ENCODE data around the gene ARFRP1.

DNA sequence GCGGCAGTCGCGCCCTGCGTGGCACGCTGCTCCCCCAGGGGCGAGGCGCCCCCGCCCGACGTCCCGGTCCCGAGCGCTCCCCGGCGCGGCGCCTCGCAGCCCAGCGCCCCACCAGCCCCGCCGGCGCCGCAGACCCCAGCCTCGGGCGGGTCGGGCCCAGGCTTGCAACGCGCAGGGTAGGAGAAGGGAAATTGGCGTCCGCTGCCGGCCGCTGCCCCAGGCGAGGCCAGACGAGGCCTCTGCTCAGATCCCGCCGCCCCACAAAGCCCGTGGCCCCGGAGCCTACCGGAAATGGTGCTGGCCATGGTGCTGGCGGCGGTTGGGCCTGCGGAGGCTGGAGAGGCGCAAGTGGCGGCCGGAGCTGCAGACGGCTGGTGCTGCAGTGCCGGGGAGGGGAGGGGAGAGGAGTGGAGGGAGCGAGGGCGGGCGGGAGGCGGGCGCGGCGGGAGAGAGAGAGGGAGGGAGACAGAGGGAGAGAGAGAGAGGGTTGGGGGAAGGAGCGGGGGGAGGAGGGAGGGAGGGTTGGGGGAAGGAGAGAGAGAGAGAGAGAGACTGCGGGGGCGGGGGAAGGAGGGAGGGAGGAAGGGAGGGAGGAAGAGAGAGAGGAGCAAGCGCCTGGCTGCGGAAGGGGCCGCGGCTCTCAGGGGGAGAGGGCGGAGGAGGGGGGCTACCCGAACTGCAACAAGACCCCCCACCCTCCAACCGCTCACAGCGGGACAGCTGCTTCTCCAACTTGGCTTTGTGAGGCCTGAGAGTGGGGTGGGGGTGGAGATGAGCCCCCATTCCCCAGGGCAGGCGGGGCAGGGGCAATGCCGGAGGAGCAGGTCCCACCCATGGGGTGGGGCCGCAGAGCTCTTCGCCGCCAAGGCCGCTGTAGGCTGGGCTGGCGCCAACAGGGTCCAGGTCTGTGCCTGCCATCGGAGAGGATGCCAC lies 54.5 kb downstream of the ARFRP1 start, which contains the start of gene STMN3:
- TF ChIP-seq, protein P1, sequence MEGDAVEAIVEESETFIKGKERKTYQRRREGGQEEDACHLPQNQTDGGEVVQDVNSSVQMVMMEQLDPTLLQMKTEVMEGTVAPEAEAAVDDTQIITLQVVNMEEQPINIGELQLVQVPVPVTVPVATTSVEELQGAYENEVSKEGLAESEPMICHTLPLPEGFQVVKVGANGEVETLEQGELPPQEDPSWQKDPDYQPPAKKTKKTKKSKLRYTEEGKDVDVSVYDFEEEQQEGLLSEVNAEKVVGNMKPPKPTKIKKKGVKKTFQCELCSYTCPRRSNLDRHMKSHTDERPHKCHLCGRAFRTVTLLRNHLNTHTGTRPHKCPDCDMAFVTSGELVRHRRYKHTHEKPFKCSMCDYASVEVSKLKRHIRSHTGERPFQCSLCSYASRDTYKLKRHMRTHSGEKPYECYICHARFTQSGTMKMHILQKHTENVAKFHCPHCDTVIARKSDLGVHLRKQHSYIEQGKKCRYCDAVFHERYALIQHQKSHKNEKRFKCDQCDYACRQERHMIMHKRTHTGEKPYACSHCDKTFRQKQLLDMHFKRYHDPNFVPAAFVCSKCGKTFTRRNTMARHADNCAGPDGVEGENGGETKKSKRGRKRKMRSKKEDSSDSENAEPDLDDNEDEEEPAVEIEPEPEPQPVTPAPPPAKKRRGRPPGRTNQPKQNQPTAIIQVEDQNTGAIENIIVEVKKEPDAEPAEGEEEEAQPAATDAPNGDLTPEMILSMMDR (IDR thresholded peaks at IDR 0.05) = no peak
- peak; percentile 62 to 77 for TF ChIP-seq POLR2A (IDR thresholded peaks at IDR 0.05)
